Activated CD4-positive, CD25-positive, alpha-beta regulatory T cell (primary cell): ENCODE measurements around the gene CTPS1.

ENCODE experiments used
- DNase-seq, 4 experiments: peaks; one replicate each; lab custom pipeline; 2025; lab: John Stamatoyannopoulos, UW

CTPS1 gene

GRCh38 chr1:41023279-41023990, 43.9 kb downstream of the CTPS1 start:
- DNase-seq: no peak

- no peak for DNase-seq
Measured at GRCh38 chr1:41024953-41025352, 45.5 kb downstream of the CTPS1 start.

GRCh38 chr1:41025979-41026819, 46.7 kb downstream of the CTPS1 start:
- no peak for DNase-seq

GRCh38 chr1:41028034-41028642, 48.6 kb downstream of the CTPS1 start:
- no peak for DNase-seq

GRCh38 chr1:41030872-41031616, 51.5 kb downstream of the CTPS1 start:
- no peak for DNase-seq

GRCh38 chr1:41032147-41032546, 52.7 kb downstream of the CTPS1 start:
- DNase-seq: no peak

- DNase-seq: no peak
Measured at GRCh38 chr1:41033272-41033671, 53.8 kb downstream of the CTPS1 start.

GRCh38 chr1:41037116-41037903, 57.8 kb downstream of the CTPS1 start:
- no peak for DNase-seq

- no peak for DNase-seq
Measured at GRCh38 chr1:41038110-41038509, 58.6 kb downstream of the CTPS1 start.

- DNase-seq: no peak
Measured at GRCh38 chr1:41041614-41042270, 62.2 kb downstream of the CTPS1 start.

- no peak for DNase-seq
Measured at GRCh38 chr1:41044187-41044586, 64.7 kb downstream of the CTPS1 start.

GRCh38 chr1:41045740-41046139, 66.2 kb downstream of the CTPS1 start:
- no peak for DNase-seq

GRCh38 chr1:41046347-41046775, 66.9 kb downstream of the CTPS1 start:
- DNase-seq: no peak

GRCh38 chr1:41048540-41048939, 69.0 kb downstream of the CTPS1 start:
- DNase-seq: no peak

- no peak for DNase-seq
Measured at GRCh38 chr1:41051022-41051421, 71.5 kb downstream of the CTPS1 start.

- DNase-seq: no peak
Measured at GRCh38 chr1:41053316-41053715, 73.8 kb downstream of the CTPS1 start.

GRCh38 chr1:41056907-41057306, 77.4 kb downstream of the CTPS1 start:
- no peak for DNase-seq
